Glutamatergic neuron (in vitro differentiated cells): Measurements from ENCODE around the gene CCDC171. TPM values are rescaled to one million over a fixed set of nuclear protein-coding genes. Genes with fewer than 3 reads are reported as not detected.
"Not testable (repeated sequence)": the region's sequence is repeated elsewhere in the genome, so short reads cannot be mapped to it uniquely, and the experiment has no call there.

Experiments
- DNase-seq: peaks from one replicate; pipeline ENCODE4 v3.0.0; 2022
- H3K27ac Mint-ChIP-seq: one replicate; pipeline ENCODE4 v1.8.0; 2020; ENCODE audit warnings: mild to moderate bottlenecking, mixed read lengths, inconsistent platforms; ENCODE audit not compliant: unreplicated experiment
- H3K27me3 Mint-ChIP-seq: one replicate; pipeline ENCODE4 v1.8.0; 2020; ENCODE audit warnings: mild to moderate bottlenecking, moderate library complexity, mixed read lengths, inconsistent platforms; ENCODE audit not compliant: unreplicated experiment
- H3K36me3 Mint-ChIP-seq: one replicate; pipeline ENCODE4 v1.8.0; 2020; ENCODE audit warnings: mild to moderate bottlenecking, mixed read lengths, inconsistent platforms; ENCODE audit not compliant: unreplicated experiment
- H3K4me1 Mint-ChIP-seq: one replicate; pipeline ENCODE4 v1.8.0; 2020; ENCODE audit warnings: mild to moderate bottlenecking, low read depth, mixed read lengths, inconsistent platforms; ENCODE audit not compliant: unreplicated experiment
- H3K4me3 Mint-ChIP-seq: one replicate; pipeline ENCODE4 v1.8.0; 2020; ENCODE audit warnings: mild to moderate bottlenecking, mixed read lengths, inconsistent platforms; ENCODE audit not compliant: unreplicated experiment
- H3K9me3 Mint-ChIP-seq: one replicate; pipeline ENCODE4 v1.8.0; 2020; ENCODE audit warnings: mild to moderate bottlenecking, moderate library complexity, mixed read lengths, inconsistent platforms; ENCODE audit not compliant: unreplicated experiment
- total RNA-seq: library from RNA; stranded (reverse); fragmentation: NEBNext Ultra II Directional; extraction: Animal tissue kit (Norgen Biotek cat#: 25700); gene quantifications from one replicate; pipeline ENCODE4 v1.2.1, GENCODE V29; 2021; ENCODE audit not compliant: unreplicated experiment
- TF ChIP-seq, protein P1 (sequence below): fragments of 200-600 bp; sonication (generic); IDR thresholded peaks from one replicate; pipeline ENCODE4 v1.5.0; 2021; ENCODE audit not compliant: partially characterized antibody, unreplicated experiment

CCDC171 gene
- total RNA-seq, 1 donor from 2014 or later: 3.2 TPM

DNA sequence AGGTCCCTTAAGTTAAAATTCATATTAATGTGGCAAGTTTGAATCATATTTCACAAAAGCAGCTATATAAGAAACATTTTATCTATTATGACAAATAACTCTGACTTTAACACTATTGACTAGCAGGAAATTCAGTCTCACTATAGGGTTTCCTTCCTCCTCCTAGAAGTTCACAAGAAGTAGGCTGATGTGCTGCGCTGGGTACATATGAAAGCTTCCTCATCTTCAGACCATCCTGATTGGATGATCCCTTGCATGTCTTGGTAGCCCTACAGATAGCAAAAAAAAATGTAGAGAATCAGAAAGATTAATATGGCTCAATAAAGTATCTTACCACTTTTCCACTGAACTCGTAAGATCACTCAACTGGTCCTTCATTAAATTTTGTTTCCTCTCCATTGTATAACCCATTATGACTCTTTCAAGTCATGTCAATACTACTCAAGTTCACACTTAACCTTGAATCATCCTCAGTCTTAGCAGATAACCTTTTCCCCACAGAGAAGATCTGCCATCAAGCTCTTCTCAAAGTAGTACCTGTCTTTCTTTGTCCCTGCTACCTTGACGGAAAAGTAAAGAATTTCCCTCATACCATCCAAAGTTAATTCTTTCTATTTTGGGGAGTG is 30.6 kb upstream of the CCDC171 start:
- no peaks in the 10 kb centered on the region for H3K36me3 Mint-ChIP-seq
- H3K9me3 Mint-ChIP-seq: peaks cover 3% of the 10 kb centered on the region
- H3K4me3 Mint-ChIP-seq: no peak overlapping the region
- no peaks in the 10 kb centered on the region for H3K27me3 Mint-ChIP-seq
- TF ChIP-seq, protein P1, sequence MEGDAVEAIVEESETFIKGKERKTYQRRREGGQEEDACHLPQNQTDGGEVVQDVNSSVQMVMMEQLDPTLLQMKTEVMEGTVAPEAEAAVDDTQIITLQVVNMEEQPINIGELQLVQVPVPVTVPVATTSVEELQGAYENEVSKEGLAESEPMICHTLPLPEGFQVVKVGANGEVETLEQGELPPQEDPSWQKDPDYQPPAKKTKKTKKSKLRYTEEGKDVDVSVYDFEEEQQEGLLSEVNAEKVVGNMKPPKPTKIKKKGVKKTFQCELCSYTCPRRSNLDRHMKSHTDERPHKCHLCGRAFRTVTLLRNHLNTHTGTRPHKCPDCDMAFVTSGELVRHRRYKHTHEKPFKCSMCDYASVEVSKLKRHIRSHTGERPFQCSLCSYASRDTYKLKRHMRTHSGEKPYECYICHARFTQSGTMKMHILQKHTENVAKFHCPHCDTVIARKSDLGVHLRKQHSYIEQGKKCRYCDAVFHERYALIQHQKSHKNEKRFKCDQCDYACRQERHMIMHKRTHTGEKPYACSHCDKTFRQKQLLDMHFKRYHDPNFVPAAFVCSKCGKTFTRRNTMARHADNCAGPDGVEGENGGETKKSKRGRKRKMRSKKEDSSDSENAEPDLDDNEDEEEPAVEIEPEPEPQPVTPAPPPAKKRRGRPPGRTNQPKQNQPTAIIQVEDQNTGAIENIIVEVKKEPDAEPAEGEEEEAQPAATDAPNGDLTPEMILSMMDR: no peak
- no peak overlapping the region for H3K27ac Mint-ChIP-seq
- H3K4me1 Mint-ChIP-seq: no peaks in the 10 kb centered on the region
- no peak for DNase-seq

DNA sequence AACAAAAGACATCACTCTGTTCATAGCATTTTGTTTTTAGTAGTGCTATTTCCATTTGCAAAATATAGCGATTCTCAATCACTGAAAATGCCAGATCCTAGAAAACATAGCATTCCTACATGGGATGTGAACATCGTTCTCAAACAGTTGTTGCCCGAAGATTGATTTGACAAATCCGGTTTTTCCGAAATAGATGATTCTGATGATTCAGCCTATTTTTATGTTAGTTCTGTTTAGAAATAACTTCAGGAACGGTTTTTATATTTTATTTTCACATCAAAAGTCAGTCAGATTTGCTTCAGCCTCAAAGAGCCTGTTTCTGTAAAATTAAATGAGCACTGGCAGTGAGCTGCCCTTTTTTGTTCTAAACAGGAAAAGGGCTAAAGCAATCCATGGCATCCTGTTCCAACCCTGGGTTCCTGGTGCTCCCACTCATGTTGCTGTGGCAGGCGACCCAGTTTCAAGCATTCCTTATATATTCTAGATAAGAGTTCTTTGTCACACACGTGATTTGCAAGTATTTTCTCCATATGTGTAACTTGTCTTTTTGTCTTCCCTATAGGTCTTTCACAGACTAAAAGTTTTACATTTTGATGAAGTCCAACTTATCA is 27.9 kb upstream of the CCDC171 start:
- DNase-seq: no peak
- no peak overlapping the region for H3K4me3 Mint-ChIP-seq
- H3K4me1 Mint-ChIP-seq: no peaks in the 10 kb centered on the region
- H3K36me3 Mint-ChIP-seq: no peaks in the 10 kb centered on the region
- no peak overlapping the region for H3K27ac Mint-ChIP-seq
- no peaks in the 10 kb centered on the region for H3K27me3 Mint-ChIP-seq
- TF ChIP-seq, protein P1: no peak
- no peaks in the 10 kb centered on the region for H3K9me3 Mint-ChIP-seq

GRCh38 chr9:15525958-15526357 is 26.9 kb upstream of the CCDC171 start:
- TF ChIP-seq, protein P1: no peak
- H3K4me1 Mint-ChIP-seq: no peaks in the 10 kb centered on the region
- H3K27ac Mint-ChIP-seq: no peak overlapping the region
- no peak for DNase-seq
- no peak overlapping the region for H3K4me3 Mint-ChIP-seq
- H3K27me3 Mint-ChIP-seq: no peaks in the 10 kb centered on the region
- no peaks in the 10 kb centered on the region for H3K9me3 Mint-ChIP-seq
- no peaks in the 10 kb centered on the region for H3K36me3 Mint-ChIP-seq

DNA sequence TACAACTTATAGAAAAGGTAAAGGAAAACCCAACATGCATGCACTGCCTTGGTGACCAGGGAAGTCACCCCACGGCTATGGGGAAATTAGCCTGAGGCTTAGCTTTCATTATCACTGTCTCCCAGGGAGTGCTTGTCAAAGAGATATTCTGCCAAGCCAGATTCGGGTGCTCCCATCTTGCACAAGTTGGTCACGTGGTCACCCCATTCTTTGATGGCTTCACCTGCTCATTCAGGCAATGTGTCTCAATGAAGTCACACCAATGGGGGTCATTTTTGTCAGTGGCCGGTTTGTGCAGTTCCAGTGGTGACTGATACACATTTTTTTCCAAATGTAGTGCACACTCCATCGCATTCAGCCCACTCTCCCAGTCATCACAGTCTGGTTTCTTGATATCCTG is 25.8 kb upstream of the CCDC171 start:
- not testable (repeated sequence) for DNase-seq, H3K27me3 Mint-ChIP-seq, H3K9me3 Mint-ChIP-seq, H3K4me3 Mint-ChIP-seq, H3K27ac Mint-ChIP-seq, H3K4me1 Mint-ChIP-seq, H3K36me3 Mint-ChIP-seq

DNA sequence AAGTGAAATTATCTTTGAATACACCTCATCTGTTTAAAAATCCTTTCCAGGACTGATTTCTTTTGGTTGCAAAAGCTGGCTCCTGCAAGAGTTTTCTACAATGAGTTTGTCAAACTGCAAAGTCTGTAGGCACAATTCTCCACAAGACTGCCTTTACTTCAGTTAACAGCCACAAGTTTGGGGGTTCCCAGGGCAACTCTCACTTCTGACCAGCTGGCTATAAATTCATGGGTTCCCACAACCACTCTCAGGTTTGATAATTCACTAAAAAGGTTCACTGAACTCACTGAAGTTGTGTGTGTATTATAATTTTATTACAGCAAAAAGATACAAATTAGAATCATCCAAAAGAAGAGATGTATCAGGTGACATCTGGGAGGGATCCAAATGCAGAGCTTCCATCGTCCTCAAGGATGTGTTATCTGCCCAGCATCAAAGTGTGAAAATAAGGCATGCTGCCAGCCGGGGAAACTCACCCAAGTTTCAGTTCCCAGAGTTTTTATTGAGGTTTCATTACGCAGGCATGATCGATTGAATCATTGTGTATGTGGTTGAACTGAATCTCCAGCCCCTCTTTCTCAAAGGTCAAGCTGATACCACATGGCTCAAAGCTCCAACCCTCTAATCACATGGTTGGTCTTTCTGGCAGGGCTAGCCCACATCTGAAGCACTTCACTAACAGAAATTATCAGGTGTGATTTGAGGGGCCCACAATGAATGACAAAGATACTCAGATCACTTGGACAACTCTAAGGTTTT is 23.1 kb upstream of the CCDC171 start:
- Mint-ChIP-seq H3K27ac (no peak overlapping the region), H3K4me3 (no peak overlapping the region), H3K4me1 (no peaks in the 10 kb centered on the region), H3K27me3 (no peaks in the 10 kb centered on the region), H3K9me3 (peaks cover 2% of the 10 kb centered on the region), H3K36me3 (no peaks in the 10 kb centered on the region)
- TF ChIP-seq, protein P1: no peak
- DNase-seq: no peak
